SHP77 treated with DMSO at 0.1 percent for 48 hours (cell line): Measurements from ENCODE around the gene CREBBP.

Experiments used
- DNase-seq: peaks from one replicate; lab custom pipeline; 2025; lab: John Stamatoyannopoulos, UW

CREBBP gene

DNA sequence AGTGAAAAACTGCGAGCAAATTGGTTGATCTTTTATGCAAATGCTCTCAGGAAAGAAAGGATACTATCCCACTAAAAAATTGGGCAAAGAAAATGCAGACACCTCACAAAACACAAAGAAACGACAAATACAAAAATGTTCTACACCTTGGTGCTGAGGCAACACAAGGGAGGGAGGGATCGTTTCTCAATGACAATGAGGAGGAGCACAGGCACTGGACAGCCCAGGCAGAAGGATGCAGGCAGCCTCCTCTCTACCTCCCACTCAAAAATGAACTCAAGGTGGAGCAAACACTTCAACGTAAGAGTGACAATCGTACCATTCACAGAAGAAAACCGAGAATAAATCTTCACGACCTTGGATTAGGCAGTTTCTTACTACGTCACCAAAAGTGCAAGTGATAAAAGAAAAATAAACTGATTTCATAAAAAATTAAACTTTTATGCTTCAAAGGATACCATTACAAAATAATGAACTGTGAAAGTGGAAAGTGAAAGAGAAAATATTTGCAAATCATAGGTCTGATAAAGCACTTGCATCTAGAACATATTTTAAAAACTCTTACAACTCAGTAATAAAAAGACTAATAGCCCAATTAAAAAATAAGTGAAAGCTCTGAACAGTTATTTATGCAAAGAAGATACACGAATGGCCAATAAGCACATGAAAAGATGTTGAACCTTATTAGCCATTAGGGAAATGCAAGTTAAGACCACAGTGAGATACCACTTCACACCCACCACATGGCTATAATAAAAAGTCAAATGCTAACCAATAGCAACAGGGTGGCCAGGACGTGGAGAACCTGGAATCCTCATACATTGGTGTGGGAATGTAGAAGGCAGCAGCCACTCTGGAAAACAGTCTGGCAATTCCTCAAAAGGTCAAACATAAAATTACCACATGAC lies 82.4 kb downstream of the CREBBP start:
- no peak for DNase-seq

- DNase-seq, result no peak
Measured at GRCh38 chr16:3797473-3797872, 83.0 kb downstream of the CREBBP start.

GRCh38 chr16:3793161-3793576 lies 87.3 kb downstream of the CREBBP start:
- no peak for DNase-seq

DNA sequence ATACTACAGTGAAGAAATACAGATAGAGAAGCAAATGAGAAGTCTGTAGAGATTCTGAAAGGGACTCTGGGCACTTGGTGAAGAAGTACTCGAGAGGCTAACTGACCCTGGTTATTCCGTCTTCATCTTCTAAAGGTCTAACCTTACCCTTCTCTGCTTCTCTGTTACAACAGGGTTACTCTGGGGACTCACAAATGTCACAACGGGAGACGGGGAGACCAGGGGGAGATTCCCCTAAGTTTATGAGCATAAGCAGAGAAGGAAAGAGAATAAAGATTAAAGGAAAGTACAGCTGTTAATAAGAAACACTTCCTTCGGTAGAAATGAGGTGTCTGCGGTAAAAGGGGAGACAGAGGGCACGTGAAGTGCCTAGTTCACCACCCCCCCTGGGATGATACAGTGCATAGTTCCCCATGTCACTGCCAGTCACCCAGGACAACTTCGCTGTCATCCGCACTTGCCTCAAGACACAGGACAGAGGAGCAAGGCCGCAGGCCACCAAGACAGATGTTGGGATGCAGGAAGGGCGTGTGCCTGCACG lies 88.0 kb downstream of the CREBBP start:
- DNase-seq, result no peak

DNA sequence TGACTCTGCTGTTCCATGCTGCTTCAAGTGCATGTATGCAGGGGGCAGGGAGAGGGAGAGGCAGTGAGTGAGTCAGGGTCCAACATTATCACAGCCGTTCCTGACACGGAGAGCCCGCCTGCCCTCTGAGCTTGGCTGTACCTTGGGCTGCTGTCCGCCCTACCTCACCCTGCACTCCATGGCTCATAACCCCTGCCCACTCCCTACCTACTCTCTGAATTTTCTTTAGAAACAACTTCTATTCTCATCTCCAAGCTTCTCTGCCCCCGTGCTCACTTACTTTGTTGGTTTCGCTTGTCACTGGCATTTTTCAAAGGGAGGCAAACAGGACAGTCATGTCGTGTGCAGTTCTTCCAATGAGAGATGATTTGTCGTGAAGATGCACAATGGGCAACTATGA lies 88.8 kb downstream of the CREBBP start:
- DNase-seq, result no peak

- DNase-seq, result no peak
Measured at GRCh38 chr16:3789375-3790099, 91.0 kb downstream of the CREBBP start.

DNA sequence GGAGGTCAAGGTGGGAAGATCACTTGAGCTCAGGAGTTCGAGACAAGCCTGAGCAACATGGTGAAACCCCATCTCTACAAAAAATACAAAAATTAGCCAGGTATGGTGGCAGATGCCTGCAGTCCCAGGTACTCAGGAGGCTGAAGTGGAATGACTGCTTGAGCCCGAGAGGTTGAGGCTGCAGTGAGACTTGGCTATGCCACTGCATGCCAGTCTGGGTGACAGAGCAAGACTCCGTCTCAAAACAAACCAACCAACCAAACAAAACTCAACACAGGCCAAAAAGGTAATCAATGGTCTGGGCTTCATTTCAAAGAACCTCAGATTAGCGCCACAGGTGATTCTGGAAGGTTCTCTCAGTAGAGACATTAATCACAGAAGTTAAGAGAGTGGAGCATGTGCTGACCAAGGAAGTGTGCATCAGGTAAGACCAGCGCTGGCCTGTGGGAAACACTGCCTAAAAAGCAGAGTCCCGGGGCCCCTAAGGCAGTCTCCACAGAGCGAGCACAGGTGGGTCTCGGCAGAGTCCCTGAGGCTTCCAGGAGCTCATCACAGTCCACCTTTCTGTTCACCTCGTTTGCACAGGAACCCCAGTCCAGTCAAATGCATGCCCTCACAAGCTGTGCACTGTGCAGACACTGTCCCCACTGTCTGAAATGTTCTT lies 91.7 kb downstream of the CREBBP start:
- DNase-seq, result no peak

GRCh38 chr16:3787924-3788661 lies 92.4 kb downstream of the CREBBP start:
- DNase-seq, result no peak

GRCh38 chr16:3785413-3785812 lies 95.1 kb downstream of the CREBBP start:
- no peak for DNase-seq

- no peak for DNase-seq
Measured at GRCh38 chr16:3783516-3783915, 97.0 kb downstream of the CREBBP start.

- no peak for DNase-seq
Measured at GRCh38 chr16:3782566-3782965, 97.9 kb downstream of the CREBBP start.

GRCh38 chr16:3781421-3781820 lies 99.1 kb downstream of the CREBBP start:
- DNase-seq, result no peak

GRCh38 chr16:3780570-3780969 lies 99.9 kb downstream of the CREBBP start:
- DNase-seq, result no peak

- no peak for DNase-seq
Measured at GRCh38 chr16:3776316-3776715, 104.2 kb downstream of the CREBBP start.

DNA sequence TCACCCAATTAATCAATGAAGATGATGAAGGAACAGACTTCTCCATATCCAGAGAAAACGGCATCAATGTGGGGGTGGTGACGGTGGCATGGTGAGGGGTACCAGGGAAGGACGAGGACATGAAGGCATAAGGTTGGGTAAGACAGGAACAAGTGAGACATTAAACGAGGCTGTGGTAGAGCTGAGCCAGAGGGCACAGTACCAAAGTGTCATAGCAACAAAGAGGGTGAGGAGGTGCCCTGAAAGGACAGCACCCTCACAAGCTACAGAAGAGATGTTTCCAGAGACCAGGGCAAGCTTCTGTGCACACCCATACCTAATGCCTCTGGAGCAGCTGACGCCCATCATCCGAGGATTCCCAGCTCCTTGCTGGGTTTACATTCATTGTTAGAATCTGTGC lies 105.7 kb downstream of the CREBBP start:
- no peak for DNase-seq

DNA sequence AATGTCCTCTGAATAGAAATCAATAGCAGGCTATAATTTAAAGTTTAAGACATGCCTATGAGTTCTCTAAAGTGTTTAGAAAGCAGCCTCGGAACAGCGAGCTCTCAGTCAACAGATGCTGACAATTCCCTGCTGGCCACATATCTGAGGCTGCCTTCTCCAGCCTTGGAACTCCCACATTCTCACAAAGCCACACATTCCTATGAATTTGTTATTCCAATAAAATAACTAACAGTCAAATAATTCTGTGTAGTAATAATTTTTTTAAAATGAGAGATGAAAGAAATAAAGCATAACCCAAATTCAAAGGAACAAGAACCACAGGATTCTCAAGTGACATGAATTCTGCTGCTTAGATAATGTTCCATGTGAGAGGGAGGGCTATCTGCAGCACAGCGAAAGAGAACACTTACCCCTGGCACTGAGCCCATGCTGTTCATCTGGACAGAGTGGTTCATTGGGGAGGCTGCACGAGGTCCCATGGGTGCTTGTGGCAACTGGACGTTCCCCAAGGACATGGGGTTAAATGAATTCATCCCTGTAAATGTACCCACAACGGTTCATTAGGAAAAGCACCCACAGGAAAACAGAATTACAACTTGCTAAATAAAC lies 106.3 kb downstream of the CREBBP start:
- no peak for DNase-seq

DNA sequence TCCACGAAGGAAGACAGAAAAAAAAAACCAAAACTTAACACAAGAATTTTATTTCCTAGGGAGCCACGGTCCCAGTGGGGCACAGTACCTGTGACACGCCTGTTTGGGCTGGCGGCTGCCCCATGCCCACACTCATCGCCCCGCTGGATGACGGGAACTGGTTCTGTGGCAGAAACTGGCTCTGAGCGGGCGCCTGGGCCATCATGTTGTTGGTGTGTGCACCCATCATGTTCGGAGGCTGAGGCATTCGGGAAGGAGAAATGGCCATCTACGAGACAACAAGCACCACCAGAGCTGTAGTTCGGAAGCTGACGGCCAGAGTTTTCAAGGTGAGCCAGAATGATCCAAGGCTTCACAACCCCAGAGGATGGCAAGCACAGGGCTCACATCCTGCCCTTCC lies 106.8 kb downstream of the CREBBP start:
- no peak for DNase-seq

- no peak for DNase-seq
Measured at GRCh38 chr16:3771513-3771912, 109.0 kb downstream of the CREBBP start.

GRCh38 chr16:3770530-3770929 lies 110.0 kb downstream of the CREBBP start:
- no peak for DNase-seq

- DNase-seq, result no peak
Measured at GRCh38 chr16:3769942-3770341, 110.6 kb downstream of the CREBBP start.

DNA sequence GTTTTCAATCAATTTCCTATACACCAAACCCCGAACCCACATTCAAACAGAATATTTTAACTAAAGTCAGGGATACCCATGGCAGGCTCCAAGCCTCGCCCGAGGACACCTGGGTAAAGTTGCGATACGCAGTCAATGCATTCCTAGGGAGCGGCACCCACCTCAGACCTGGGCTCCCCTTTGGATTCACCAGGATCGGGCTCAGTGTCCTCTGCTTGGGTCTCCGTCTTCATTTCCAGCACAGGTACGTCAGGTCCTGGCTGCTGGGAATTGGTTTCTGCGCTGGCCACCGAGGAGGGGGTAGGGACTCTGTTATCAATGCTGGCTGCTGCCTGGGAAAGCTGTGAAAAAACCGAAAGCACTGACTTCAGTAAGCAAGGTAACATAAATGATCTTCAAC lies 111.5 kb downstream of the CREBBP start:
- DNase-seq, result no peak
